ENCODE measurements around the gene ANKRD42.

DNA sequence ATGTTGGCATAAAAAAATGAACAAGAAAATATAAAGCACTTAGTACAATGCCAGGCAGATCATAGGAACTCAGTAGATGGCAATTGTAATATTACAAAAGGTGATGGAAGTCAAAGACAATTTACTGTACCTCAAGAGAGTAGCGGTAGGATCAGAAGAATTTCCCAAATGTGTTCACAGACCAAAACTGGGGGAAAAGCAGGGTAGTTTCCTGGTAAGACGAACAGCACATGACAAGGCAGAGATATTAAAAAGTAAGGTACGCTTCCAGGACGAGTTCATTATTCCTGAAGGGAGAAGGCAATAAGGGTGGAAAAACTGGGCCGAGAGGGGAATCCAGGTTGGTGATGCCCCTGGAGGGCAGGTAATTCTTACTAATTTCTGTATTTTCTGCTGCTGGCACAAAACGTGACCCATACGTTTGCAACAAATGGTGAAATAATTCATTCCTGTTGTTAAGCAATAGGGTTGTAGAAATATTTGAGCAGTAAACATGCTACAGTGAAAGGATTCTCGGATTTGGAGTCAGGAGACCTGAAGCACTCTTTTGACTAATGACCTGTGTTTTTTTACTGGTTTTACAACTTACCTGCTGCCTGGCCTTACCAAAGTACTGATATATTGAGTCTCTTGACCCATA lies 786 bp upstream of the ANKRD42 start:
- TF ChIP-seq, protein P1, sequence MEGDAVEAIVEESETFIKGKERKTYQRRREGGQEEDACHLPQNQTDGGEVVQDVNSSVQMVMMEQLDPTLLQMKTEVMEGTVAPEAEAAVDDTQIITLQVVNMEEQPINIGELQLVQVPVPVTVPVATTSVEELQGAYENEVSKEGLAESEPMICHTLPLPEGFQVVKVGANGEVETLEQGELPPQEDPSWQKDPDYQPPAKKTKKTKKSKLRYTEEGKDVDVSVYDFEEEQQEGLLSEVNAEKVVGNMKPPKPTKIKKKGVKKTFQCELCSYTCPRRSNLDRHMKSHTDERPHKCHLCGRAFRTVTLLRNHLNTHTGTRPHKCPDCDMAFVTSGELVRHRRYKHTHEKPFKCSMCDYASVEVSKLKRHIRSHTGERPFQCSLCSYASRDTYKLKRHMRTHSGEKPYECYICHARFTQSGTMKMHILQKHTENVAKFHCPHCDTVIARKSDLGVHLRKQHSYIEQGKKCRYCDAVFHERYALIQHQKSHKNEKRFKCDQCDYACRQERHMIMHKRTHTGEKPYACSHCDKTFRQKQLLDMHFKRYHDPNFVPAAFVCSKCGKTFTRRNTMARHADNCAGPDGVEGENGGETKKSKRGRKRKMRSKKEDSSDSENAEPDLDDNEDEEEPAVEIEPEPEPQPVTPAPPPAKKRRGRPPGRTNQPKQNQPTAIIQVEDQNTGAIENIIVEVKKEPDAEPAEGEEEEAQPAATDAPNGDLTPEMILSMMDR (conservative IDR thresholded peaks at IDR 0.05), result no peak
- no peak for TF ChIP-seq ZFX (IDR thresholded peaks at IDR 0.05)
